SU-DHL-6 (cell line): ENCODE results near the gene PPP1R14B.

Experiments used
- CTCF ChIP-seq: fragments of 200-600 bp; sonication (generic); IDR thresholded peaks from one replicate; pipeline ENCODE4 v1.5.1; 2017; ENCODE audit warnings: antibody characterized with exemption, mild to moderate bottlenecking, low read length, moderate library complexity; ENCODE audit not compliant: insufficient read depth, poor library complexity, severe bottlenecking
- EZH2phosphoT487 ChIP-seq: fragments of 200-600 bp; sonication (generic), shearing (Covaris generic); conservative IDR thresholded peaks from 2 replicates; pipeline ENCODE4 v1.6.1; 2018; ENCODE audit warnings: mild to moderate bottlenecking, antibody characterized with exemption, low read length, moderate library complexity, mixed read lengths

- TF ChIP-seq CTCF, result no peak
- TF ChIP-seq EZH2phosphoT487, result no peak
Measured at GRCh38 chr11:64230171-64230984, 16.4 kb downstream of the PPP1R14B start, which contains the start of gene DNAJC4.
